GM18861 (cell line): ENCODE results near the gene CHPF2.

ENCODE experiments used
- ATAC-seq: cut with Tn5 transposase; IDR thresholded peaks from one replicate; pipeline ENCODE4 v1.9.1; 2021; ENCODE audit not compliant: unreplicated experiment

Gene CHPF2

DNA sequence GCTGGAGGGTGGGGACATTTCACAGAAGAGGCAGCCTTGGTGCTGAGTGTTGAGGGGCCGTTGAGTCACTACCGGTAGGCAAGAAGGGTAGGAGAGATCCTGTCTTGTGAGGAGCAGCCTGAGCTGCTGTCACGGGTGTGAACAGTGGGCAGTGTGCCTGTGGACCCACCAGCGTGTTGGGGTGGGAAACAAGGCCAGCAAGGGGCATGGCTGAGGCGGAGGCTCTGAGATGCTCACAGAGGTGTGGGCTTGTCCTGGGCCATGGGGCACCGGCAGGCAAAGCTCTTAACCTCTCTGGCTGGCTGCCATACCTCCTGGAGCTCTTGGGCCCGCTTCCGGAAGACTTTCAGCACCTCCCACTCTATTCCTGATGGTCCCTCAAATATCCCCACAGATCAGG, 49.8 kb downstream of the CHPF2 start:
- no peak for ATAC-seq

GRCh38 chr7:151283302-151283701, 51.0 kb downstream of the CHPF2 start:
- ATAC-seq: no peak

DNA sequence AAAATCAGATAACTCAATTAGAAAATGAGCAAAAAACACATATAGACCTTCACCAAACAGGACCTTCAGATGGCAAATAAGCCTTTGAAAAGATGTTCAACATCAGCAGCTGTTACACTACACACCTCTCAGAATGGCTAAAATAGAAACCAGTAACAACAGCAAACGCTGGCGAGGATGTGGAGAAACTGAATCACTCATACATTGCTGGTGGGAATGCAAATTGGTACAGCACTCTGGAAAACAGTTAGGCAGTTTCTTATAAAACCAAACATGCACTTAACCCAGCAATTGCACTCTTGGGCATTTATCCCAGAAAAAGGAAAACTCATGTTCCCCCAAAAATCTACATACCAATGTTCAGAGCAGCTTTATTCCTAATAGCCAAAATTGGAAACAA, 53.9 kb downstream of the CHPF2 start:
- ATAC-seq: no peak
